ENCODE results near the gene PAXX.

DNA sequence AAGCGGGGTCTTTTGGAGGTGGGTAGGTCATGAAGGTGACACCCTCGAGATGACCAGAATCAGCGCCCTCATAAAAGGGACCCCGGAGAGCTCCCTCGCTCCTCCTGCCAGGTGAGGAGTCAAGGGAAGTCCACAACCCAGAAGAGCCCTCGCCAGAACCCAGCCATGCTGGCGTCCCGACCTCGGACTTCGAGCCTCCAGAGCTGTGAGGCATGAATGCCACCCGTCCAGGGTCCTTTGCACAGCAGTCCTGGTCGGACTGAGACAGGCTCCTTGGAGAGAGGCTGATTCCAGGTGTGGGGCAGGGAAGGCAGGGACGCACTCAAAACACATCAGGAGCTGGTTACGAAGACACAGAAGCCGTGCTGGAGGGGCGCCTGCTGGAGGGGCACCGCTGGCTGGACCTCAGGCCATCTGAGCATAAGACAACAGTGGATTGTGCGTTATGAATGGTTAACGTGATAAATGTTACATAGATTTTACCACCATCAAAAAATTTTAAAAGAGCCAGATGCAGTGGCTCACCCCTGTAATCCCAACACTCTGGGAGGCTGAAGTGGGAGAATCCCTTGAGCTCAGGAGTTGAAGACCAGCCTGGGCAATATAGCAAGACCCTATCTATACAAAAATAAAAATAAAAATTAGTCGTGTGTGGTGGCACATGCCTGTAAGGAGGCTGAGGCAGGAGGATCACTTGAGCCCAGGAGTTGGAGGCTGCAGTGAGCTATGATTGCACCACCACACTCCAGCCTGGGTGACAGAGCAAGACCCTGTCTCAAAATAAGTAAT lies 9.8 kb downstream of the PAXX start:
- TF ChIP-seq, protein P1, sequence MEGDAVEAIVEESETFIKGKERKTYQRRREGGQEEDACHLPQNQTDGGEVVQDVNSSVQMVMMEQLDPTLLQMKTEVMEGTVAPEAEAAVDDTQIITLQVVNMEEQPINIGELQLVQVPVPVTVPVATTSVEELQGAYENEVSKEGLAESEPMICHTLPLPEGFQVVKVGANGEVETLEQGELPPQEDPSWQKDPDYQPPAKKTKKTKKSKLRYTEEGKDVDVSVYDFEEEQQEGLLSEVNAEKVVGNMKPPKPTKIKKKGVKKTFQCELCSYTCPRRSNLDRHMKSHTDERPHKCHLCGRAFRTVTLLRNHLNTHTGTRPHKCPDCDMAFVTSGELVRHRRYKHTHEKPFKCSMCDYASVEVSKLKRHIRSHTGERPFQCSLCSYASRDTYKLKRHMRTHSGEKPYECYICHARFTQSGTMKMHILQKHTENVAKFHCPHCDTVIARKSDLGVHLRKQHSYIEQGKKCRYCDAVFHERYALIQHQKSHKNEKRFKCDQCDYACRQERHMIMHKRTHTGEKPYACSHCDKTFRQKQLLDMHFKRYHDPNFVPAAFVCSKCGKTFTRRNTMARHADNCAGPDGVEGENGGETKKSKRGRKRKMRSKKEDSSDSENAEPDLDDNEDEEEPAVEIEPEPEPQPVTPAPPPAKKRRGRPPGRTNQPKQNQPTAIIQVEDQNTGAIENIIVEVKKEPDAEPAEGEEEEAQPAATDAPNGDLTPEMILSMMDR (IDR thresholded peaks at IDR 0.05), result no peak
- no peak for TF ChIP-seq EP300 (IDR thresholded peaks at IDR 0.05)
- no peak for TF ChIP-seq POLR2AphosphoS5 (IDR thresholded peaks at IDR 0.05)
- TF ChIP-seq POLR2A (IDR thresholded peaks at IDR 0.05), result no peak

Measured in stomach (tissue), 4 donors.